ENCODE data around the gene NPM1. TPM values are rescaled to one million over a fixed set of nuclear protein-coding genes. Genes with fewer than 3 reads are reported as not detected.
"Not testable (repeated sequence)": the region's sequence is repeated elsewhere in the genome, so short reads cannot be mapped to it uniquely, and the experiment has no call there.

The NPM1 gene
- total RNA-seq, 1 donor from 2014 or later: 814 TPM

- no peak overlapping the region for H3K4me3 Mint-ChIP-seq (ENCODE audit: unreplicated experiment)
- H3K4me1 Mint-ChIP-seq (ENCODE audit: low read depth): peaks cover 55% of the 10 kb centered on the region
- H3K27ac Mint-ChIP-seq (ENCODE audit: unreplicated experiment): peak overlapping the region; percentile 22
- H3K9me3 Mint-ChIP-seq (ENCODE audit: low read depth): no peaks in the 10 kb centered on the region
- no peaks in the 10 kb centered on the region for H3K27me3 Mint-ChIP-seq (ENCODE audit: low read depth)
- peaks cover 32% of the 10 kb centered on the region for H3K36me3 Mint-ChIP-seq (ENCODE audit: low read depth)
- no peak for DNase-seq (ENCODE audit: low spot score)
- no peak for TF ChIP-seq CTCF (IDR thresholded peaks at IDR 0.05)
Observed at GRCh38 chr5:171391996-171392577, 4.4 kb downstream of the NPM1 start.

GRCh38 chr5:171392585-171393159 is 5.0 kb downstream of the NPM1 start:
- Mint-ChIP-seq H3K9me3 (ENCODE audit: low read depth) (no peaks in the 10 kb centered on the region), H3K27me3 (ENCODE audit: low read depth) (no peaks in the 10 kb centered on the region), H3K27ac (ENCODE audit: unreplicated experiment) (peak overlapping the region; percentile 42), H3K4me3 (ENCODE audit: unreplicated experiment) (no peak overlapping the region), H3K4me1 (ENCODE audit: low read depth) (peaks cover 61% of the 10 kb centered on the region), H3K36me3 (ENCODE audit: low read depth) (peaks cover 36% of the 10 kb centered on the region)
- TF ChIP-seq CTCF (IDR thresholded peaks at IDR 0.05): no peak
- DNase-seq (ENCODE audit: low spot score): no peak

- no peak for DNase-seq (ENCODE audit: low spot score)
- H3K9me3 Mint-ChIP-seq (ENCODE audit: low read depth): no peaks in the 10 kb centered on the region
- TF ChIP-seq CTCF (IDR thresholded peaks at IDR 0.05): no peak
- no peaks in the 10 kb centered on the region for H3K27me3 Mint-ChIP-seq (ENCODE audit: low read depth)
- peaks cover 39% of the 10 kb centered on the region for H3K36me3 Mint-ChIP-seq (ENCODE audit: low read depth)
- H3K4me3 Mint-ChIP-seq (ENCODE audit: unreplicated experiment): no peak overlapping the region
- peak overlapping the region; percentile 62 for H3K27ac Mint-ChIP-seq (ENCODE audit: unreplicated experiment)
- peaks cover 70% of the 10 kb centered on the region for H3K4me1 Mint-ChIP-seq (ENCODE audit: low read depth)
Observed at GRCh38 chr5:171395042-171395441, 7.4 kb downstream of the NPM1 start.

GRCh38 chr5:171396583-171396982 is 8.9 kb downstream of the NPM1 start:
- H3K4me3 Mint-ChIP-seq (ENCODE audit: unreplicated experiment); H3K9me3 Mint-ChIP-seq (ENCODE audit: low read depth); H3K27me3 Mint-ChIP-seq (ENCODE audit: low read depth); DNase-seq (ENCODE audit: low spot score): not testable (repeated sequence)
- peak overlapping the region; percentile 54 for H3K27ac Mint-ChIP-seq (ENCODE audit: unreplicated experiment)
- peaks cover 60% of the 10 kb centered on the region for H3K4me1 Mint-ChIP-seq (ENCODE audit: low read depth)
- peaks cover 43% of the 10 kb centered on the region for H3K36me3 Mint-ChIP-seq (ENCODE audit: low read depth)

GRCh38 chr5:171397190-171397589 is 9.5 kb downstream of the NPM1 start:
- Mint-ChIP-seq H3K9me3 (ENCODE audit: low read depth) (no peaks in the 10 kb centered on the region), H3K27me3 (ENCODE audit: low read depth) (no peaks in the 10 kb centered on the region), H3K36me3 (ENCODE audit: low read depth) (peaks cover 45% of the 10 kb centered on the region), H3K4me3 (ENCODE audit: unreplicated experiment) (no peak overlapping the region), H3K27ac (ENCODE audit: unreplicated experiment) (no peak overlapping the region), H3K4me1 (ENCODE audit: low read depth) (peaks cover 57% of the 10 kb centered on the region)
- no peak for TF ChIP-seq CTCF (IDR thresholded peaks at IDR 0.05)
- no peak for DNase-seq (ENCODE audit: low spot score)

GRCh38 chr5:171397599-171397998 is 9.9 kb downstream of the NPM1 start:
- TF ChIP-seq CTCF (IDR thresholded peaks at IDR 0.05): no peak
- Mint-ChIP-seq H3K27ac (ENCODE audit: unreplicated experiment) (no peak overlapping the region), H3K27me3 (ENCODE audit: low read depth) (no peaks in the 10 kb centered on the region), H3K4me1 (ENCODE audit: low read depth) (peaks cover 52% of the 10 kb centered on the region), H3K36me3 (ENCODE audit: low read depth) (peaks cover 43% of the 10 kb centered on the region), H3K4me3 (ENCODE audit: unreplicated experiment) (no peak overlapping the region), H3K9me3 (ENCODE audit: low read depth) (no peaks in the 10 kb centered on the region)
- DNase-seq (ENCODE audit: low spot score): no peak

- not testable (repeated sequence) for H3K27ac Mint-ChIP-seq (ENCODE audit: unreplicated experiment); H3K4me3 Mint-ChIP-seq (ENCODE audit: unreplicated experiment); H3K9me3 Mint-ChIP-seq (ENCODE audit: low read depth); DNase-seq (ENCODE audit: low spot score); H3K27me3 Mint-ChIP-seq (ENCODE audit: low read depth)
- Mint-ChIP-seq H3K36me3 (ENCODE audit: low read depth) (peaks cover 35% of the 10 kb centered on the region), H3K4me1 (ENCODE audit: low read depth) (peaks cover 44% of the 10 kb centered on the region)
Observed at GRCh38 chr5:171398660-171399059, 11.0 kb downstream of the NPM1 start.
